T47D (cell line): ENCODE measurements around the gene TNS3.

ENCODE experiments used
- DNase-seq, 2 experiments: peaks; one replicate each; pipeline versions ENCODE4 v3.0.0 to v3.0.0-alpha.2; 2011 to 2012; ENCODE audit warnings: low read depth in 1 of 2, low spot score in 1 of 2
- JUND ChIP-seq: IDR thresholded peaks from 2 replicates; pipeline ENCODE4 v1.6.1; 2012; ENCODE audit warnings: low read depth
- in situ Hi-C: cut with HindIII; loops from 2 replicates; pipeline ENCODE4 v1.10.0; 2016; ENCODE audit warnings: low sequenced_read_pairs, low pct_unique_long_range_greater_than_20kb

The TNS3 gene

GRCh38 chr7:47428768-47429472, 153.0 kb downstream of the TNS3 start:
- no peak for TF ChIP-seq JUND
- no peak for DNase-seq
- in situ Hi-C loops, result no loop called here

GRCh38 chr7:47428052-47428767, 153.7 kb downstream of the TNS3 start:
- DNase-seq, result no peak
- in situ Hi-C loops, result no loop called here
- no peak for TF ChIP-seq JUND

DNA sequence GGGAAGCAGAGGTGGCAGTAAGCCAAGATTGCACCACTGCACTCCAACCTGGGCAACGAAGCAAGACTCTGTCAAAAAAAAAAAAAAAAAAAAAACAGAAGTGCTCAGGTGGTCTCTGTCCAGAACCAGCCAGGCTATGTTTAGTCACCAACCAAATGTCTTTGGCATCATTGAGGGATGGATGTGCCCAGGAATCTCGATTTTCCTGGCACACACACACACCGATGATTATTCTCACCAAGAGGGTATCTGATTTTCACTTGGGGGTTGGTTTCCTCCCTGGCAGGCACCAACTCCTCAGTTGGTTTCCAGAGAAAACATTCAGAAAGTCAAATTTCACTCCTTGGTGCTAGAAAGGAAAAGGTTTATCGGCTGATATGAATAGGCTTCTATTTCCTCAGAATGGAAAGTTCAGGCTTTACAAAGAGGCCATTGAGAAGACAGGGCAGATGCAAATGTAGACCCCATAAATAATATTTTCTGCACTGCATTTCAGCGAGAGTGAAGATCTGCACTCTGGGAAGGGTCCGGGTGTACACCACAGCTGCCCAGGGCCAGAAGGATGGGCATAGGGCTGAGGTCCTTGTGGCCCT, 154.8 kb downstream of the TNS3 start:
- in situ Hi-C loops, result no loop called here
- no peak for DNase-seq
- TF ChIP-seq JUND, result no peak

DNA sequence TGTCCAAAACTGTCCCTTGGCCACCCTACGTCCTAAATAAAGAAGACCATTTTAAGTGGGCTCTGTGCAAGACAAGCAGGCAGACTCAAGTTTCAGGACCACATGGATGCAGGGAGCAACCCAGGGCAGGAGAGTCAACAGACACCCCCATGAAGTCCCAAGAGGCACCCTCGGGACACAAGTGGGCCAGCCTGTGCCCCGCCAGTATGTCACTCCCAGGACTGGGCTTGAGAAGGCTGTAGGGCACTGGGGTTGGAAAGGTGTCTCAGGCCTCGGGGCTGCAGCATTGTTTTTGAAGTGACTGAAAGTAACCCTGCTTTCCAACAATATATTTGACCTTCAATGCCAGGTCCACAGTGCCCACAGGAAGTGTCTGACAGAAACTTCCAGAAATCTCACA, 157.4 kb downstream of the TNS3 start:
- TF ChIP-seq JUND, result no peak

DNA sequence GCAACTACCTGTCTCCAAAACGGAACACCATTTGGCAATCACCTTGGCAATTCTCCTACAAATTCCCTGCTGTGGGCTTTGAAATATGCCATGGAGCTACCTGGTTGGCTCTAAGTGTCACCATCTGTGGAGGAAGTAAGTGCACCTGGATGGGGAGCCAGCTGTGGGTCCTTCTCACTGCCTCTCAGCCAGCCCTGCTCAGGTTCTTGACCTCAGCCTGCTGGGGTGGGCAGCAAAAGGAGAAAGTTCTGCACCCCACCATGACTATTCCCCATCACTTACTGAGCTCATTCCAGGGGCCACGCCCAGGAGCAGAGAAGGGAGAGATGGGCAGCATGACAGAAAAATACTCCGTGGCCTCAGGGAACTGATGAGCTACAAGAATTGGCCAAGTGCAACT, 158.7 kb downstream of the TNS3 start:
- no peak for DNase-seq
- in situ Hi-C loops, result no loop called here
- TF ChIP-seq JUND, result no peak

More for the DNA sequence above, 157.4 kb downstream of the TNS3 start:
- in situ Hi-C loops, result no loop called here
- no peak for DNase-seq

DNA sequence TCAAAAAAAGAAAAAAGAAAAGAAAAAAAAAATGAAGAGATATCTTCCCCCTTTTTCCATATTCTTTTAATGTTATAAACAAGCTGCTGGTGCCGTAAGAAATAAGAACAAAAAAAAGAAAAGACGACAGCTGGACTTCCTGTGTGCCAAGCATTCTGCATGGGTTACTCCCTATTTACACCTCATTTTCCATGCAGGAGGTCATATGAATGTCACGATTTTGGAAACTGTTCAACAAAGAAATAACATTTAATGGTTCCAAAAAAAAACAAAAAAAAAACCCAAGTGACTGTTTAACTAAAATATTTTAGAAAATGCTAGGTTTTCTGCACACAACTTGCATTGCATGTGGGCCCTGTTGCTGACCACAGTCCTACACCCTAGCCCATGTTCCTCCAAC, 159.3 kb downstream of the TNS3 start:
- TF ChIP-seq JUND, result no peak
- in situ Hi-C loops, result no loop called here
- DNase-seq, result no peak

GRCh38 chr7:47421456-47421855, 160.5 kb downstream of the TNS3 start:
- no peak for TF ChIP-seq JUND
- in situ Hi-C loops, result no loop called here

GRCh38 chr7:47420122-47420780, 161.7 kb downstream of the TNS3 start:
- in situ Hi-C loops, result no loop called here
- DNase-seq, result no peak

More at GRCh38 chr7:47421456-47421855, 160.5 kb downstream of the TNS3 start:
- DNase-seq, result no peak

GRCh38 chr7:47419471-47419870, 162.4 kb downstream of the TNS3 start:
- TF ChIP-seq JUND, result no peak
- in situ Hi-C loops, result no loop called here
- DNase-seq, result no peak

More at GRCh38 chr7:47420122-47420780, 161.7 kb downstream of the TNS3 start:
- TF ChIP-seq JUND, result no peak

DNA sequence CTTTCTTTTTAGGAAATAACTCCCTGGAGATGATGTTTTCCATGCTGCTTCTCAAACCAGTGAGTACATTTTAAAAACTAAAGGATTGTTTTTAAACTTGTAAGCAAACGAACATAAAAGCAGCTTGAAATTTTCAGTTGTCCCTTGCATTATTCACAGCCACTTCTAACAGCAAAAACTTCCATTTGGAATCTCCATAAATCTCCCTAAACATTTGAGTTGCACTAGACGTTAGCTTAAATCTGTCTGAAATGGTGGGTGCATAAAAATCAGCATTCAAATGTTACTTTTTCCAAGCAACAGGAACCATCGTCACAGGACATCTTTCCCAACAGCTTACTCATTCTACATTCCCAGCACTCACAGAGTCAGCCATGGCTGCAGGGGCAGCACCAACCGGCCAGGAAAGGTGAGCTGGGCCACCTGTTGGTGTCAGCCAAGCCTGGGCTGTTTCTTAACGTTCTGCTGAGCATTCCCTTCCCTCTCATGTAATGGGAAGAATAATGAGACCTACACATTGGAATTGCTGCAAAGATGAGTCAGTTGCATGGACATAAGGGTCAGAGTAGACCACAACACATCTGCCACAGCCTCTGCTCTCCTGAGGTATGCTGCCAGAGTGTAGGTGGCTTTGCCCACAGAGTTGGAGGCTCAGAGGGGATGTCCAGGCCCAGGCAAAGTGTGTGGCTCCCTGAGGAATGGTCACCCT, 163.2 kb downstream of the TNS3 start:
- in situ Hi-C loops, result no loop called here
- no peak for DNase-seq
- TF ChIP-seq JUND, result no peak

DNA sequence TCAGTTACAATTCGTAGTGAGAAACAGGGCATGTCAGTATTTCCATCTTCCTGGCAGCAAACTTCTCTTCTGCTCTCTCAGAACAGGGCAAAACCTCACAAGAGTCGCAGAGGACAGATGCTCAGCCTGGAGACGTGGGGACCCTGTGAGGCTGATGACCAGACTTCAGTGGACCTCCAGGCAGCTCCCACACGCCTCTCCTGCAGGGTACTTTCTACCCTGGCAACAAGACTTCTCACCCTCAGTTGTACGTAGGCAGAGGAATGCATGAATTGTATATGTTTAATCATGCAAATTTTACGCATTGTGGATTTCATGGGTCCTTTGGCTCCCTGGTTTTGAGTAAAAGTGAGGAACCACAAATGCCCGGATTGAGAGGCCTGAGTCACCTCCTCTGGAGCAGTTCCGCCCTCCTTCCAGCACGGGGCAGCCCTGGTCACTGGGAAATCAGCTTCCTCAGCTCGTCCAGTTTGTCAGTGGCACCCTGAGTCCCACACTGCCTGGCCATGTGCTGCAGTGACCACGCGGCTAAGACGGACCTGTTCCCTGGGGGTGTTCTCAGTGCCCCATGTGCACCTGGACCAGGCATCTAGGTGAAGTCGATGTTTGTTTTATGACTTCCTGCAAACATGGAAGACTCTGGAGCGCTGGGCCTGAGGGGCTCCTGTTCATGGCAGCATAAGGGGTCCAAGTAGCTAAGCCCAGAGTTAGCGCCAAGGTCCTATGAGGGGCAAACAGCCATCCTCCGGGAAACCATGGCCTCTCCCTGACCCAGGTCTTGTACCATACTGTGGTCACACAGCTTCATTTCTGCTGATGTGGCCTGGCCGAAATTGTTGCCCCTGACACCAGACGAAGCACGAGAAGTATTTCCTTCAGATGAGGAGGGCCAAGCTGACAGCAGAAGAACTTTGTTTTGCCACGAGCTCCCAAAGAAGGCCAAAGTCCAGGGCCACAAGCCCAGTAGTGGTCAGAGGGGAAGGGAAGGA, 165.1 kb downstream of the TNS3 start:
- no peak for DNase-seq
- TF ChIP-seq JUND, result no peak
- in situ Hi-C loops, result no loop called here
